NCI-H82 treated with DMSO at 0.1 percent for 48 hours (cell line): ENCODE measurements around the gene THUMPD1.
"Not testable (repeated sequence)": the region's sequence is repeated elsewhere in the genome, so short reads cannot be mapped to it uniquely, and the experiment has no call there.

Experiments
- DNase-seq: peaks from one replicate; lab custom pipeline; 2025; ENCODE audit not compliant: unreplicated experiment; lab: John Stamatoyannopoulos, UW

THUMPD1 gene

DNA sequence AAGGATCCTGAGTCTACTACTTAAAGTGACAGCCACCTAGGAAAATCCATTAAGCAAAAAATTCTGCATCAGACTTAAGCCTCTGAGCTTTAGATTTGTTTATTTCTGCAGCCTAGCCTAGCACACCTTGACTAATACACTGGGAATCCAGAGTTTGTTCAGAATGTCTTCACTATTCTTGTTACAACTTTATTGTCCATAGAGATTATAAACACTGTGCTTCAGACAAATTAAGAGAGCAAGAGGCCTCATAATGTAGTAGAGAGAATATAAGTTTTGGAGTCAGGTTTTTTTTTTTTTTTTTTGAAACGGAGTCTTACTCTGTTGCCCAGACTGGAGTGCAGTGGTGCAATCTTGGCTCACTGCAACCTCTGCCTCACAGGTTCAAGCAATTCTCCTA, 8.9 kb upstream of the THUMPD1 start:
- no peak for DNase-seq

DNA sequence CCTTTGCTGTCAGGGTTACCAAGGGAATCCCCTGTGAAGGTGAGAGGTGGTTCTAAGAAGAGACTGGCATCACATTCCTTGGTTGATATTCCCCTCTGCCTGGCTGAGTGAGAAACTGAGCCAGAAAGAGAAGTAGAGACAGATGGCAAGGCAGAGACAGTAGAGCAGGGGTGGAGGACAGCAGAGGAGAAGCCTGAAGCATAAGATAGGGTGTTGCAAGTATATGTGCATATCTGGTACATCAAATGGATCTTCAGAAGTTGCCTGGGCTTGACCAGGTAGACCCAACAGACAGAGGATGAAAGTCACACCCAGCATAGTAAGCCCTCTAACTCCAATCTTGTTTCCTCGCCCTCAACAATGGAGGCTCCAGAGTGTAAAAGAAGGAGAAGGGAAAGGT, 7.9 kb upstream of the THUMPD1 start:
- DNase-seq: no peak

GRCh38 chr16:20747030-20747816, 5.6 kb upstream of the THUMPD1 start:
- no peak for DNase-seq

GRCh38 chr16:20746461-20746860, 4.8 kb upstream of the THUMPD1 start:
- DNase-seq: no peak

DNA sequence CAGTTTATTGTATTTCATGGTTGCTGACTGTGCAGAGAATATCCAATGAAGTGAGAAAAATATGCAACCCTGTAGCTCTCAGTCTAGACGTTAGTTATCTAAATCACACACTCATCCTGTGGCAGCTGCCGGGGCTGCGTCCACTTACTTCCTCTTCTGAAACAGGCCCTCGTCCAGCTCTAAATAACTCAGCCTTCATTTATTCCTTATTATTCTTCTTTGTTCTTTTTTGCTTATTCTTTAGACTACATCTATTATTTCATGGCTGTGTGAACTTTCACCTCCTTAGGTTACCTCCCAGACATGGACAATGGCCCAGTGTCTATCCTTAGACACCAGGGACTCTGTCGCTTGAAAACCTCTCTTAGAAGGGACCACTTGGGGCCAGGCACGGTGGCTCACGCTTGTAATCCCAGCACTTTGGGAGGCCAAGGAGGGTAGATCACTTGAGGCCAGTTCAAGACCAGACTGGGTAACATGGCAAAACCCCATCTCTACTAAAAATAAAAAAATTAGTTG, 3.4 kb upstream of the THUMPD1 start:
- no peak for DNase-seq

- no peak for DNase-seq
Observed at GRCh38 chr16:20743591-20743990, 2.0 kb upstream of the THUMPD1 start.

DNA sequence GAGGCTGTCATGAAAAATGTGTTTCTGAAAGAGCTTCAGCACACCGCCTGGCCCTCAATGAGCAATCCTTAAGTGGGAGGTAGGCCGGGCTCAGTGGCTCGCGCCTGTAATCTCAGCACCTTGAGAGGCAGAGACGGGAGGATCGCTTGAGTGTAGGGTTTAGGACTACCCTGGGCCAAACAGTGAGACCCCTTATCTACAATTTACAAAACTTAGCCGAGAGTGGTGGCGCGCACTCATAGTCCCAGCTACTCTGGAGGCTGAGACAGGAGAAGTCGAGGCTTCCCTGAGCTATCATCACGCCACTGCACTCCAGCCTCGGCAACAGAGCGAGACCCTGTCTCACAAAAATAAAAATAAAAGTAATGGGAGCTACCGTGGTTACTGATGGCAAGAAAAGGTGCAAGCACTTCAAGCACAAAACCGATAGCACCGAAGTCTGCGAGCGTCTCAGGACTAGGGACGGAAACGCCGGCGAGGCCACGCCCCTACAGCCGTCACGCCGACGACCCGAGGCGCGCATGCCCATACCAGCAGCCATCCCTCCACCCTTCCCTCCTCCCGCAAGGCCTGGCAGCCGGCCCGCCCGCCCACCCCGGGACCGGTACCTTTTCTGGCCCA, 607 bp downstream of the THUMPD1 start:
- peak; percentile 36 for DNase-seq

- no peak for DNase-seq
Observed at GRCh38 chr16:20740007-20740883, 1.4 kb downstream of the THUMPD1 start.

DNA sequence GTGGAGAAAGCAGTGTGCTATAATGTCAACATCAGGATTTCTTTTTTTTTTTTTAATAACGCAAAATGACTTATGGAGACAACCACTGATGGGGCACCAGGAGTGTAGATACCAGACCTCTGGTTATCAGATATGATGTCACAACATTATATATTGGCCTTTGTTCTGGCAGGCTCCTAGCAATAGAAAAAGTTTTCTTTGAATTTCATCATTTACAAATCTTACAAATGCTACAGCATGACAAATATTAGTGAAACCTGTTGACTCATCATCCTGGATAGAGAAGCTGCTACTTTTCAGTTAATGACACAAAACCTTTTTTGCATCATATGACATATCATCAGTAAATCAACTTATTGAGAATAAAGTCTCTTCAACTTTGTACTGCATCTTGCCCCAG, 6.1 kb downstream of the THUMPD1 start:
- DNase-seq: no peak

- DNase-seq: no peak
Observed at GRCh38 chr16:20734782-20735181, 6.8 kb downstream of the THUMPD1 start.

GRCh38 chr16:20734056-20734455, 7.6 kb downstream of the THUMPD1 start:
- DNase-seq: no peak

- no peak for DNase-seq
Observed at GRCh38 chr16:20729141-20729540, 12.5 kb downstream of the THUMPD1 start.

DNA sequence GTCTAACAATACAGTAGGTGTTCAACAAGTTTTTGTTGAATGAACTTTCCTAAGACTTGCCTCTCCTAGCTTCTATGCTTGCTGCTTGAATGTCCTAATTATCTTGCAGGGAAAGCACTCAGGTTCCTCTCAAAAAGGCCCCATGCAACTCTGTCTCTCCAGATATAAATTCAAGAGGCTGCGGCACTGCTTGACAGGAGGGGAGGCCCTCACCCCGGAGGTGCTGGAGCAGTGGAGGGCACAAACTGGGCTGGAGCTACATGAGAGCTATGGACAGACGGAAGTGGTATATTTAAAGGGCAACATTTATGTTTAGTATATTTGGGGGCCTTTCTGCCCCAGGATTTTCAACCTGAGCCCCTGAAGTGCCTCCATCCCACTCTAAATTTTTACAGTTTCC, 14.4 kb downstream of the THUMPD1 start:
- no peak for DNase-seq

DNA sequence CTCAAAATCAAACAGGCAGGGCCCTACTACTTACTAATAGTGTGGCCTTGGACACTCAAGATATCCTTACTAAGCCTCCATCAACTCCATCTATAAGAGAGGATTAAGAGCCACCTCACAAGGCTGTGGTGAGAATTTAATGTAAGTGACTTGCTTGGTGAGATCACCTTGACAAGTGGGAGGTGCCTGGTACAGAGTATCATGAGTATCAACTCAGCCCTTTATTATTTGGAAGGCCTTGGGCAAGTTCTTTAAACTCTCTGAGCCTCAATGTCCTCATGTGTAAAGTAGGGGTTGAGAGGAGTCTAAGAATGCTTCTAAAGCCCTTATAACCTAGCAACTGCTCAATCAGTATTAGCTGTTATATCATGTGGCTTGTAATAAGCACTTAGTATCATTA, 15.0 kb downstream of the THUMPD1 start:
- DNase-seq: no peak

GRCh38 chr16:20720251-20720650, 21.4 kb downstream of the THUMPD1 start:
- no peak for DNase-seq

- DNase-seq: not testable (repeated sequence)
Observed at GRCh38 chr16:20717718-20718117, 23.9 kb downstream of the THUMPD1 start.

DNA sequence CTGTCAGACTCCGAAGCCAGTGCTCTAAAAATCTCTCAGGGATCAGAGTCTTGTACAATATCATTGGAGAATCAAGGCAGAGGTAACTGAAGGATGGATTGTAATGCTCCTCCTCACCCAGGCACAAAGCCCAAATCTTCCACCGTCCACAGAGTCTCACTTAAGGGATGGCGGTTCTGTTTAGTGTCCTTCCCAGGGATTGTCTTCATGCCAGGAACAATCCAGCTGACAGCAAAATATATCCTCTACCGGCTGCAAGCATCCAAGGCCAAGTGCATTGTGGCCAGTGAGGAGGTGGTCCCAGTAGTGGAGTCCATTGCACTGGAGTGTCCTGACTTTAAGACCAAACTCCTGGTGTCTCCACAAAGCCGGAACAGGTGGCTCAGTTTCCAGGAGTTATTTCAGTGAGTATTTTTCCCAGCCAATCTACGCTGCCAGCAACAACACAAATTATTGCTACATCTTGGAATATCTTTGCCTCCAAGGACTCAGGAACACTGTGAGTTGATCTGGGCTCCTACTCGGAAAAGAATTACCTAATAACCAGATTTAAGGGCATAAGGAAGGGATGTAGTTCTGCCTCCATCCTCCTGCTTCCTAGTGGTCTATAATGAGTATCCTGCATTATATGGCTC, 30.2 kb downstream of the THUMPD1 start:
- no peak for DNase-seq

DNA sequence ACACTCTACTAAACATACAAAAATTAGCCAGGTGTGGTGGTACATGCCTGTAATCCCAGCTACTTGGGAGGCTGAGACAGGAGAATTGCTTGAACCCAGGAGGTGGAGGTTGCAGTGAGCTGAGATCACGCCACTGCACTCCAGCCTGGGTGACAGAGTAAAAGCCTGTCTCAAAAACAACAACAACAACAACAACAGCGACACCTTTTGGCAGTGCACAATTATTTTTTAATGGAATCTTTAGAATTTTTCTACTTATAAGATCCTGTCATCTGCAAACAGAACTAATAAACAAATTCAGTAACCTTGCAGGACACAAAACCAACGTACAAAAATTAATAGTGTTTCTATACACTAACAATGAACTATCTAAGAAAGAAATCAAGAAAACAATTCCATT, 33.5 kb downstream of the THUMPD1 start:
- not testable (repeated sequence) for DNase-seq

- DNase-seq: no peak
Observed at GRCh38 chr16:20707461-20707860, 34.2 kb downstream of the THUMPD1 start.

DNA sequence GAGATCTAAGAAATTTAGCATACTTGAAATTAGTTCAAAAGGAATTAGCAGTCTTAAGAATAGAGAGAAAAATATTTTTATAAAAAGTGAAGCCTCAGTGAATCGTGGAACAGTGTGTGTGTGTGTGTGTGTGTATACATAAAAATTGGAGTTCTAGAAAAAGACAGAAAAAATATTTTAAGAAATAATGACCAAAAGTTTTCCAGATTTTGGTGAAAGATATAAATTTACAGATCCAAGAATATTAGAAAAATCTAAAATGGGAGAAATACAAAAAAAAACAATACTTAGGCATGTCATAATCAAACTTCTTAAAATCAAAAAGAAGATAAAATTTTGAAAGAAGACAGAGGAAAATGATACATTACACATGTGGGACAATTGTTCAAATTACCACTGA, 35.6 kb downstream of the THUMPD1 start:
- not testable (repeated sequence) for DNase-seq

- no peak for DNase-seq
Observed at GRCh38 chr16:20704281-20704680, 37.3 kb downstream of the THUMPD1 start.
